K562 (cell line): ENCODE results near the gene GLIPR2.

ENCODE experiments used
- ATF3 ChIP-seq, 2 experiments: fragments of 450-650 bp in 1 of 2; sonication (generic) in 1 of 2; formaldehyde crosslinking in 1 of 2; IDR thresholded peaks in 1 of 2; conservative IDR thresholded peaks in 1 of 2; 2 replicates each; pipeline versions ENCODE4 v1.6.1 to v1.8.1; 2016 to 2023; ENCODE audit warnings: mild to moderate bottlenecking in 2 of 2, moderate library complexity in 2 of 2, inconsistent platforms in 1 of 2, missing genetic modification reagents in 1 of 2
- CCAR2 ChIP-seq: fragments of 200-400 bp; formaldehyde crosslinking; IDR thresholded peaks from 2 replicates; pipeline ENCODE4 v1.6.1; 2017; ENCODE audit warnings: mild to moderate bottlenecking, low read depth, low read length
- FOS ChIP-seq: IDR thresholded peaks from 3 replicates; pipeline ENCODE4 v1.6.1; 2011; ENCODE audit not compliant: insufficient read length; ENCODE audit errors: extremely low read depth
- KAT2B ChIP-seq: IDR thresholded peaks from one replicate; pipeline ENCODE4 v1.6.1; 2012; ENCODE audit warnings: low read depth, mild to moderate bottlenecking, control low read depth, inconsistent platforms, low read length, moderate library complexity
- MAFF ChIP-seq: IDR thresholded peaks from 2 replicates; pipeline ENCODE4 v1.6.1; 2012; ENCODE audit warnings: low read length, improper control_type of control experiment
- MYNN ChIP-seq, 2 experiments: sonication (generic); formaldehyde crosslinking in 1 of 2; IDR thresholded peaks; 2 replicates each; pipeline versions ENCODE4 v1.5.0 to v1.6.1; 2016 to 2020; ENCODE audit warnings: antibody characterized with exemption in 1 of 2, missing genetic modification reagents in 1 of 2
- PHTF2 ChIP-seq: fragments of 250-450 bp; sonication (Bioruptor Pico); IDR thresholded peaks from 2 replicates; pipeline ENCODE4 v1.5.0; 2021; ENCODE audit warnings: mild to moderate bottlenecking
- POLR2A ChIP-seq: fragments of 450-650 bp; conservative IDR thresholded peaks from 2 replicates; pipeline ENCODE4 v1.6.1; 2016
- USF2 ChIP-seq: sonication (generic); formaldehyde crosslinking; IDR thresholded peaks from 2 replicates; pipeline ENCODE4 v1.5.0; 2020; ENCODE audit warnings: missing genetic modification reagents
- ZBTB34 ChIP-seq: fragments of 250-450 bp; sonication (Bioruptor Pico); IDR thresholded peaks from 2 replicates; pipeline ENCODE4 v1.8.0; 2021; ENCODE audit warnings: mild to moderate bottlenecking, moderate library complexity
- ZNF174 ChIP-seq: fragments of 250-450 bp; sonication (Bioruptor Pico); IDR thresholded peaks from 2 replicates; pipeline ENCODE4 v1.4.0; 2020; ENCODE audit warnings: mild to moderate bottlenecking
- TF ChIP-seq, protein P1 (sequence below): sonication (generic); formaldehyde crosslinking; IDR thresholded peaks from 2 replicates; pipeline ENCODE4 v1.8.0; 2023; ENCODE audit warnings: mild to moderate bottlenecking, missing genetic modification reagents
- TF ChIP-seq, protein P2 (sequence below): IDR thresholded peaks from 2 replicates; pipeline ENCODE4 v1.6.1; 2011; ENCODE audit not compliant: insufficient read length; ENCODE audit errors: extremely low read depth
- TF ChIP-seq, protein P3 (sequence below): fragments of 250-450 bp; sonication (Bioruptor Pico); IDR thresholded peaks from 2 replicates; pipeline ENCODE4 v1.8.0; 2022; ENCODE audit warnings: inconsistent platforms, mild to moderate bottlenecking, moderate library complexity, borderline replicate concordance

DNA sequence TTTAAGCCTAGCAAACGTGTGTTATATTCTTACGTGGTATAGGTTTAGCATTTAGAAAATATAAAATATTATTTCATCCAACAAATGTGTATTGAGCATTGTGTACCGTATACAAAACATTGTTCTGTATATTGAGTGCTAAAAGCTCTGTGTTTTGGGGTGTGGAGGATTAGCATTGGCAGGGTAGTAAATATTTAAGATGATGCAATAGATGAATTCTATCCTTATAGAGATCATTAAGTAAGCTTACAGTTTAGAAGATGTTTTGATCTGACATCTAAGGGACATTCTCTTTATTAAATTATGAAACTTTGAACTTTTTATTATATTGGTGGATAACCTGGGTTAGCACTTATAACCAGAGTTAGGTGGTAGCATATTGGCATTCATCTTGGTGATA is 48.5 kb upstream of the GLIPR2 start:
- no peak for TF ChIP-seq PHTF2 (CRISPR knock-in tag)
- no peak for TF ChIP-seq FOS
- TF ChIP-seq KAT2B, result no peak
- TF ChIP-seq, protein P1, sequence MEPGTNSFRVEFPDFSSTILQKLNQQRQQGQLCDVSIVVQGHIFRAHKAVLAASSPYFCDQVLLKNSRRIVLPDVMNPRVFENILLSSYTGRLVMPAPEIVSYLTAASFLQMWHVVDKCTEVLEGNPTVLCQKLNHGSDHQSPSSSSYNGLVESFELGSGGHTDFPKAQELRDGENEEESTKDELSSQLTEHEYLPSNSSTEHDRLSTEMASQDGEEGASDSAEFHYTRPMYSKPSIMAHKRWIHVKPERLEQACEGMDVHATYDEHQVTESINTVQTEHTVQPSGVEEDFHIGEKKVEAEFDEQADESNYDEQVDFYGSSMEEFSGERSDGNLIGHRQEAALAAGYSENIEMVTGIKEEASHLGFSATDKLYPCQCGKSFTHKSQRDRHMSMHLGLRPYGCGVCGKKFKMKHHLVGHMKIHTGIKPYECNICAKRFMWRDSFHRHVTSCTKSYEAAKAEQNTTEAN (CRISPR knock-in tag), result no peak
- no peak for TF ChIP-seq ZNF174 (CRISPR knock-in tag)
- no peak for TF ChIP-seq ZBTB34 (CRISPR knock-in tag)
- no peak for TF ChIP-seq MYNN (IDR thresholded peaks at IDR 0.05)
- TF ChIP-seq MYNN (CRISPR knock-in tag; IDR thresholded peaks at IDR 0.05), result no peak
- peak; percentile 40; the same call in 1 of the 2 replicates for TF ChIP-seq ATF3 (IDR thresholded peaks at IDR 0.05)
- no peak for TF ChIP-seq ATF3 (CRISPR knock-in tag; conservative IDR thresholded peaks at IDR 0.05)
- TF ChIP-seq, protein P2, sequence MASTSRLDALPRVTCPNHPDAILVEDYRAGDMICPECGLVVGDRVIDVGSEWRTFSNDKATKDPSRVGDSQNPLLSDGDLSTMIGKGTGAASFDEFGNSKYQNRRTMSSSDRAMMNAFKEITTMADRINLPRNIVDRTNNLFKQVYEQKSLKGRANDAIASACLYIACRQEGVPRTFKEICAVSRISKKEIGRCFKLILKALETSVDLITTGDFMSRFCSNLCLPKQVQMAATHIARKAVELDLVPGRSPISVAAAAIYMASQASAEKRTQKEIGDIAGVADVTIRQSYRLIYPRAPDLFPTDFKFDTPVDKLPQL, result no peak
- TF ChIP-seq MAFF, result no peak
- no peak for TF ChIP-seq USF2
- TF ChIP-seq POLR2A, result no peak
- TF ChIP-seq, protein P3, sequence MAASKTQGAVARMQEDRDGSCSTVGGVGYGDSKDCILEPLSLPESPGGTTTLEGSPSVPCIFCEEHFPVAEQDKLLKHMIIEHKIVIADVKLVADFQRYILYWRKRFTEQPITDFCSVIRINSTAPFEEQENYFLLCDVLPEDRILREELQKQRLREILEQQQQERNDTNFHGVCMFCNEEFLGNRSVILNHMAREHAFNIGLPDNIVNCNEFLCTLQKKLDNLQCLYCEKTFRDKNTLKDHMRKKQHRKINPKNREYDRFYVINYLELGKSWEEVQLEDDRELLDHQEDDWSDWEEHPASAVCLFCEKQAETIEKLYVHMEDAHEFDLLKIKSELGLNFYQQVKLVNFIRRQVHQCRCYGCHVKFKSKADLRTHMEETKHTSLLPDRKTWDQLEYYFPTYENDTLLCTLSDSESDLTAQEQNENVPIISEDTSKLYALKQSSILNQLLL, result no peak
- no peak for TF ChIP-seq CCAR2
